ENCODE measurements around the gene PHF23.

Gene PHF23

GRCh38 chr17:7237761-7238419 is 1.4 kb downstream of the PHF23 start:
- DNase-seq (ENCODE audit: low read depth in 1 of 2, low spot score in 1 of 2): peak in 1 of 2 experiments; percentile 63
- H3K27me3 ChIP-seq (ENCODE audit: insufficient read depth, poor library complexity, severe bottlenecking): no peaks in the 10 kb centered on the region
- peak overlapping the region; percentile 63 for H3K4me3 ChIP-seq (replicated peaks; ENCODE audit: insufficient read depth, low read length)
- TF ChIP-seq CTCF (IDR thresholded peaks at IDR 0.05; ENCODE audit: insufficient read depth, low read length) (no peak), SPI1 (IDR thresholded peaks at IDR 0.05; ENCODE audit: borderline replicate concordance, low read depth) (no peak), GABPA (IDR thresholded peaks at IDR 0.05; ENCODE audit: low read depth) (no peak)
- H3K27ac ChIP-seq (replicated peaks): peak overlapping the region; percentile 68

- Histone ChIP-seq H3K27me3 (ENCODE audit: insufficient read depth, poor library complexity, severe bottlenecking) (no peaks in the 10 kb centered on the region), H3K4me3 (replicated peaks; ENCODE audit: insufficient read depth, low read length) (peak overlapping the region; percentile 63), H3K27ac (replicated peaks) (peak overlapping the region; percentile 68)
- no peak for DNase-seq (ENCODE audit: low read depth in 1 of 2, low spot score in 1 of 2)
- TF ChIP-seq SPI1 (IDR thresholded peaks at IDR 0.05; ENCODE audit: borderline replicate concordance, low read depth) (no peak), REST (IDR thresholded peaks at IDR 0.05; ENCODE audit: insufficient replicate concordance, low read depth) (no peak), CTCF (IDR thresholded peaks at IDR 0.05; ENCODE audit: insufficient read depth, low read length) (no peak), GABPA (IDR thresholded peaks at IDR 0.05; ENCODE audit: low read depth) (no peak), POLR2AphosphoS5 (IDR thresholded peaks at IDR 0.05; ENCODE audit: low read depth) (no peak)
Observed at GRCh38 chr17:7237266-7237760, 1.9 kb downstream of the PHF23 start.

GRCh38 chr17:7236808-7237207 is 2.4 kb downstream of the PHF23 start:
- Histone ChIP-seq H3K4me3 (replicated peaks; ENCODE audit: insufficient read depth, low read length) (no peak overlapping the region), H3K27ac (replicated peaks) (no peak overlapping the region; the same call in 1 of the 2 replicates), H3K27me3 (ENCODE audit: insufficient read depth, poor library complexity, severe bottlenecking) (no peaks in the 10 kb centered on the region)
- DNase-seq (ENCODE audit: low read depth in 1 of 2, low spot score in 1 of 2): no peak
- no peak for TF ChIP-seq POLR2AphosphoS5 (IDR thresholded peaks at IDR 0.05; ENCODE audit: low read depth)
- TF ChIP-seq REST (IDR thresholded peaks at IDR 0.05; ENCODE audit: insufficient replicate concordance, low read depth): no peak
- no peak for TF ChIP-seq SPI1 (IDR thresholded peaks at IDR 0.05; ENCODE audit: borderline replicate concordance, low read depth)
- no peak for TF ChIP-seq GABPA (IDR thresholded peaks at IDR 0.05; ENCODE audit: low read depth)
- TF ChIP-seq CTCF (IDR thresholded peaks at IDR 0.05; ENCODE audit: insufficient read depth, low read length): no peak
